Lung (tissue), 12 donors: ENCODE data around the gene MAPK8IP2. TPM values are rescaled to one million over a fixed set of nuclear protein-coding genes. Genes with fewer than 3 reads are reported as not detected.

Experiments
- ATAC-seq: fragments of 200-7000 bp; cut with Tn5 transposase; one replicate; pipeline ENCODE4 v1.9.1; 2020; ENCODE audit warnings: moderate number of reproducible peaks; ENCODE audit not compliant: insufficient read depth, low FRiP score
- DNase-seq, 3 donors: peaks; one replicate each; pipeline ENCODE4 v3.0.0-alpha.2; 2013 to 2017
- H3K27ac ChIP-seq, 2 donors: one replicate each; pipeline ENCODE4 v1.5.1; 2013; ENCODE audit warnings: mild to moderate bottlenecking in 2 of 2, moderate library complexity in 2 of 2, control low read depth in 1 of 2, inconsistent platforms in 1 of 2, low read depth in 1 of 2, low read length in 1 of 2
- H3K27me3 ChIP-seq, 3 donors: one replicate each; pipeline ENCODE4 v1.5.1; 2013; ENCODE audit warnings: low read length in 2 of 3; ENCODE audit not compliant: control insufficient read depth in 3 of 3, insufficient read depth in 3 of 3
- H3K36me3 ChIP-seq, 4 donors: one replicate each; pipeline ENCODE4 v1.5.1; 2013; ENCODE audit warnings: low read length in 4 of 4, mild to moderate bottlenecking in 1 of 4, moderate library complexity in 1 of 4; ENCODE audit not compliant: control insufficient read depth in 4 of 4, insufficient read depth in 4 of 4
- H3K4me1 ChIP-seq, 5 donors: one replicate each; pipeline ENCODE4 v1.5.1; 2013; ENCODE audit warnings: low read length in 5 of 5, mild to moderate bottlenecking in 2 of 5, moderate library complexity in 1 of 5; ENCODE audit not compliant: control insufficient read depth in 5 of 5, insufficient read depth in 5 of 5
- H3K4me3 ChIP-seq: one replicate; pipeline ENCODE4 v1.5.1; 2013; ENCODE audit warnings: mild to moderate bottlenecking, control low read depth, moderate library complexity
- H3K9ac ChIP-seq, 2 donors: one replicate each; pipeline ENCODE4 v1.5.1; 2013; ENCODE audit warnings: low read length in 2 of 2, control low read depth in 1 of 2; ENCODE audit not compliant: insufficient read depth in 1 of 2
- H3K9me3 ChIP-seq, 4 donors: one replicate each; pipeline ENCODE4 v1.5.1; 2013; ENCODE audit warnings: low read length in 3 of 4, mild to moderate bottlenecking in 1 of 4, moderate library complexity in 1 of 4; ENCODE audit not compliant: control insufficient read depth in 4 of 4, insufficient read depth in 3 of 4
- WGBS, 2 donors: extraction: QIAGEN DNeasy Blood & Tissue Kit; methylation state at CpG; one replicate each; pipeline ENCODE4 v1.1.7; 2013; 5-methylcytosine and 5-hydroxymethylcytosine counted together
- polyA plus RNA-seq, 2 donors: library from polyadenylated mRNA; stranded (reverse); fragments of 200-250 nt; gene quantifications; one replicate each; pipeline ENCODE4 v1.2.1, GENCODE V29; 2013
- total RNA-seq, 2 donors: library from RNA; depleted of rRNA in 1 of 2; stranded (reverse); fragments of >200 nt in 1 of 2; gene quantifications; one replicate each; pipeline ENCODE4 v1.2.1, GENCODE V29; 2014 to 2021
- TF ChIP-seq, protein P1 (sequence below): IDR thresholded peaks from 2 replicates; pipeline ENCODE4 v1.5.1; 2012; ENCODE audit warnings: mild to moderate bottlenecking; ENCODE audit errors: control extremely low read depth, extremely low read depth
- donor health status: control.
- donor health status: control.
- donor health status: Bipolar disorder and iron deficiency.
- donor health status: healthy.
- donor health status: DM: yes; HTN: yes; CAD: no.

Gene MAPK8IP2
- total and polyA plus RNA-seq, 4 donors, result 0.91 to 2.7 (median 1.1) TPM

- H3K9ac ChIP-seq, result peak within 1 kb of the TSS; percentile 82 to 88
- DNase-seq (peak; percentile 85 to 92 (median 88)), ATAC-seq (peak; percentile 92)
- H3K27ac ChIP-seq, result peak within 1 kb of the TSS; percentile 86 to 90
- H3K36me3 ChIP-seq, result peaks cover 0 to 18% (median 0%) of the 10 kb centered on the region in 4 donors
- H3K4me1 ChIP-seq, result peaks cover 0 to 13% (median 7%) of the 10 kb centered on the region in 5 donors
- no peaks in the 10 kb centered on the region for H3K27me3 ChIP-seq
- H3K4me3 ChIP-seq, result peak within 1 kb of the TSS; percentile 74
- H3K9me3 ChIP-seq, result no peaks in the 10 kb centered on the region
- 2 to 9% methylated on average over 54 to 88 of the region's 88 CpGs for WGBS, 2 donors
- TF ChIP-seq, protein P1, sequence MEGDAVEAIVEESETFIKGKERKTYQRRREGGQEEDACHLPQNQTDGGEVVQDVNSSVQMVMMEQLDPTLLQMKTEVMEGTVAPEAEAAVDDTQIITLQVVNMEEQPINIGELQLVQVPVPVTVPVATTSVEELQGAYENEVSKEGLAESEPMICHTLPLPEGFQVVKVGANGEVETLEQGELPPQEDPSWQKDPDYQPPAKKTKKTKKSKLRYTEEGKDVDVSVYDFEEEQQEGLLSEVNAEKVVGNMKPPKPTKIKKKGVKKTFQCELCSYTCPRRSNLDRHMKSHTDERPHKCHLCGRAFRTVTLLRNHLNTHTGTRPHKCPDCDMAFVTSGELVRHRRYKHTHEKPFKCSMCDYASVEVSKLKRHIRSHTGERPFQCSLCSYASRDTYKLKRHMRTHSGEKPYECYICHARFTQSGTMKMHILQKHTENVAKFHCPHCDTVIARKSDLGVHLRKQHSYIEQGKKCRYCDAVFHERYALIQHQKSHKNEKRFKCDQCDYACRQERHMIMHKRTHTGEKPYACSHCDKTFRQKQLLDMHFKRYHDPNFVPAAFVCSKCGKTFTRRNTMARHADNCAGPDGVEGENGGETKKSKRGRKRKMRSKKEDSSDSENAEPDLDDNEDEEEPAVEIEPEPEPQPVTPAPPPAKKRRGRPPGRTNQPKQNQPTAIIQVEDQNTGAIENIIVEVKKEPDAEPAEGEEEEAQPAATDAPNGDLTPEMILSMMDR, result peak; percentile 32
Measured at GRCh38 chr22:50627642-50628542, 27.3 kb downstream of the MAPK8IP2 start, which contains the start of gene ARSA. ARSA (minus strand) TSS chr22:50628152; CDS start chr22:50627779, 373 bp downstream.

DNA sequence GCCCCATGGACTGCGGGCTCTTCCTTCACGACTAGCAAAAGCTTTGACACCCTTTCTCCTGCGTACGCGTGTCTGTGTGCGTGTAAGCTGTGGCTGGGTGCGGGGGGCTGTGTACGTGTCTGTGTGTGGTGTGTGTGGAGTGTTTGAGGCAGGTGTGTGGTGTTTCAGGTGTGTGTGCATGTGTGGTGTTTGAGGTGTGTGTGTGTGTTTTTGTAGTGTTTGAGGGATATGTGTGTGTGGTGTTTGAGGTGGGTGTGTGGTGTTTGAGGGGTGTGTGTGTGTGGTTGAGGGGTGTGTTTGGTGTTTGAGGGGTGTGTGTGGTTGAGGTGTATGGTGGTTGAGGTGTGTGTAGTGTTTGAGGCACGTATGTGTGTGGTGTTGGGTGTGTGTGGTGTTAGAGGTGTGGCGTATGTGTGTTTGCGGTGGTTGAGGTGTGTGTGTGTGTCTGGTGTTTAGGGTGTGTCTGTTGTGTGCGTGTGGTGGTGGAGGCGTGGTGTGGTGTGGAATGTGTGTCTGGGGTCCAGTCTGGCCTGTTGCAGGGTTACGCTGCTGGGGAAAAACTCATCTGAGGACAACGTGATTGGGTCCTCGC lies 28.0 kb downstream of the MAPK8IP2 start:
- Histone ChIP-seq H3K27ac (peak overlapping the region; percentile 63 to 86), H3K27me3 (no peaks in the 10 kb centered on the region), H3K36me3 (peaks cover 0 to 18% (median 0%) of the 10 kb centered on the region in 4 donors), H3K9me3 (no peaks in the 10 kb centered on the region), H3K4me3 (peak overlapping the region; percentile 74), H3K9ac (peak overlapping the region; percentile 82 to 88), H3K4me1 (peaks cover 0 to 13% (median 7%) of the 10 kb centered on the region in 5 donors)
- DNase-seq, result no peak
- ATAC-seq, result no peak
- TF ChIP-seq, protein P1, result no peak
- WGBS, 2 donors, result 25 to 34% methylated on average over 16 of the region's 16 CpGs

- 90 to 91% methylated on average over 5 of the region's 5 CpGs for WGBS, 2 donors
Measured at GRCh38 chr22:50630376-50630775, 29.8 kb downstream of the MAPK8IP2 start.

More at GRCh38 chr22:50630376-50630775, 29.8 kb downstream of the MAPK8IP2 start:
- Histone ChIP-seq H3K36me3 (peaks cover 0 to 10% (median 0%) of the 10 kb centered on the region in 4 donors), H3K27me3 (no peaks in the 10 kb centered on the region), H3K27ac (no peak overlapping the region), H3K9me3 (no peaks in the 10 kb centered on the region), H3K9ac (no peak overlapping the region), H3K4me1 (peaks cover 0 to 13% (median 7%) of the 10 kb centered on the region in 5 donors), H3K4me3 (no peak overlapping the region)
- TF ChIP-seq, protein P1, result no peak
- DNase-seq (no peak), ATAC-seq (no peak)
